Ureter (tissue), 1 donor: ENCODE measurements around the gene FBXW4. TPM values are rescaled to one million over a fixed set of nuclear protein-coding genes. Genes with fewer than 3 reads are reported as not detected.
A peak's percentile ranks its signal among the peaks of the same experiment; 100 is the strongest.

Experiments
- DNase-seq: peaks from one replicate; pipeline ENCODE4 v3.0.0-alpha.2; 2020; ENCODE audit warnings: low spot score
- total RNA-seq: library from RNA; stranded (reverse); gene quantifications from one replicate; pipeline ENCODE4 v1.2.4, GENCODE V29; 2023
- donor health status: DM: yes; HTN: yes; CAD: no.

Gene FBXW4
- total RNA-seq, 1 donor from 2014 or later, result 94.5 TPM

GRCh38 chr10:101580486-101581399 lies 114.2 kb downstream of the FBXW4 start:
- no peak for DNase-seq

GRCh38 chr10:101579516-101579870 lies 115.5 kb downstream of the FBXW4 start:
- DNase-seq, result no peak

- DNase-seq, result no peak
Measured at GRCh38 chr10:101578803-101579515, 116.0 kb downstream of the FBXW4 start.

GRCh38 chr10:101578192-101578591 lies 116.8 kb downstream of the FBXW4 start:
- no peak for DNase-seq

GRCh38 chr10:101577121-101577871 lies 117.7 kb downstream of the FBXW4 start:
- DNase-seq, result no peak

GRCh38 chr10:101576211-101576863 lies 118.6 kb downstream of the FBXW4 start:
- no peak for DNase-seq

- no peak for DNase-seq
Measured at GRCh38 chr10:101575580-101576210, 119.3 kb downstream of the FBXW4 start.

- DNase-seq, result no peak
Measured at GRCh38 chr10:101575091-101575490, 119.9 kb downstream of the FBXW4 start.

- no peak for DNase-seq
Measured at GRCh38 chr10:101573885-101574753, 120.9 kb downstream of the FBXW4 start.

GRCh38 chr10:101572785-101573184 lies 122.2 kb downstream of the FBXW4 start:
- no peak for DNase-seq

GRCh38 chr10:101572126-101572525 lies 122.8 kb downstream of the FBXW4 start:
- DNase-seq, result no peak

- no peak for DNase-seq
Measured at GRCh38 chr10:101571271-101571925, 123.6 kb downstream of the FBXW4 start.

GRCh38 chr10:101570428-101571270 lies 124.3 kb downstream of the FBXW4 start:
- no peak for DNase-seq

- peak; percentile 78 for DNase-seq
Measured at GRCh38 chr10:101569622-101570427, 125.1 kb downstream of the FBXW4 start.

- DNase-seq, result no peak
Measured at GRCh38 chr10:101569323-101569621, 125.7 kb downstream of the FBXW4 start.

- no peak for DNase-seq
Measured at GRCh38 chr10:101568054-101568745, 126.8 kb downstream of the FBXW4 start.
